Measurements from ENCODE around the gene MAP3K5.

GRCh38 chr6:136774228-136775041 lies 17.8 kb downstream of the MAP3K5 start:
- TF ChIP-seq POLR2A (IDR thresholded peaks at IDR 0.05; ENCODE audit: low read depth, low read length) (no peak), CTCF (IDR thresholded peaks at IDR 0.05; ENCODE audit: extremely low read depth in 1 of 2, insufficient read depth in 1 of 2, low read depth in 1 of 2, low read length in 2 of 2) (no peak), POLR2AphosphoS5 (IDR thresholded peaks at IDR 0.05; ENCODE audit: insufficient read depth, low read depth, low read length) (no peak)

Data from endothelial cell of umbilical vein (primary cell).